NCI-H128 (cell line): ENCODE data around the gene ERC2.
A peak's percentile ranks its signal among the peaks of the same experiment; 100 is the strongest.
"Not testable (repeated sequence)": the region's sequence is repeated elsewhere in the genome, so short reads cannot be mapped to it uniquely, and the experiment has no call there.

Experiments used
- DNase-seq: peaks from one replicate; lab custom pipeline; 2025; ENCODE audit not compliant: unreplicated experiment; lab: John Stamatoyannopoulos, UW

ERC2 gene

DNA sequence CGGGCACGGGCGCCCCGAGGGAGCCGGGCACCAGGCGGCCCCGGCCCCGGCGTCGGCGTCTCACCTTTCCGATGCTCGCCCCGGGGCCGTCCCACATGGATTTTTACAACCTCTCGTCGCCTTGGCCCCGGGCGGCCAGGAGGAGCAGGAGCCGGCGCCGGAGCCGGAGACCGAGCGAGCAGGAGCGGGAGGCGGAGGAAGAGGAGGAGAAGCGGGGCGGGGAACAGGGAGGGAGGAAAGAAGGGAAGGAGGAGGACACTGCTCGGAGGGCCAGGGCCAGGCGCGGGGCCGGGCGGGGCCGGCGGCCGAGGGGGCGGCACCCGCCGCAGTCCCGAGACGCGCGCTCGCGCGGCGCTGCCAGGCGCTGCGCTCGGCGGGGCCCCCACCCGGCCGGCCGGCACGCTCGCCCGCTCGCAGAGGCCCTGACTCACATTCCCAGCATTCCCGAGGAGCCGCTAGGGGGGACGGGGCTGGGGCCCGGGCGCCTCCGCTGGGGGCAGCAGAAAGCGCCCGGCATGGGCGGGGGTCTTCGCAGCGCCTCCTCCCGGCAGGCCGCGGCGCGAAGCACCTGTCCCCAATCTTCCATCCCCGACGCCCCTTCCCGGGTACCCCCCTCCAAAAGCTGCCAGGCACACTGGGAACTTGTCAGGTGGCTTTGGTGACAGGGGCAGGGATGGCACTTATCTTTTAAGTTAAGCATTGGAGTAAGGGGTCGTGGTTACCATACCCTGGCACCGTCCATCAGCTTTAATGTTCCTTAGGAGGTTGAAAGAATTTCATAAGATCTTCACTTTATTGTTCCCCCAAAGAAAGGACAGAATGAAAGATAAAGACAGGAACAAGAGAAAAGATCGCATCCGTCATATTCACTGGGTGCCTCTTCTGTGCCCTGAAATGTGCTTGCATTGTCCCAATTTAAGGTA is at the start of gene ERC2:
ERC2 (minus strand) TSS at position 284 of the 923 bp plus-strand sequence.
- DNase-seq: no peak

- no peak for DNase-seq
Measured at GRCh38 chr3:56502738-56503137, 34.5 kb upstream of the ERC2 start.

DNA sequence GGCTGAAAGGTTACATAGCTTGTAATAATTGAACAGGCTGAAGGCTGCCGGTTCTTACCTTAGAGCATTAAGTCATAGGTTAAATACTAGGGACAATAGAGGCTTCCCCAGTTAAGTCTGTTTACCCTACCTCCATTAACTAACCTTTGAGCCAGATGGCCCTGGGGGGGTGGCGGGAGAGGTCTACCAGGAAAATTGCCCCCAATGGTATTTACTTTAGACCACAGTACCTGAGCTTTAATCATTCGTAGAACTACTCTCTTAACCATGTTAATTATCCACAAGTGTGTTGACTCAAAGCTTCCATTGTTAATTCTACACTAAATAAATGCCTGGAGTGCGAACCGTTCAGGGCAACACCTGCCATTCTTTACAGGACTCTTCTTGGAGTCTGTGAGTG is 28.1 kb upstream of the ERC2 start:
- DNase-seq: not testable (repeated sequence)

DNA sequence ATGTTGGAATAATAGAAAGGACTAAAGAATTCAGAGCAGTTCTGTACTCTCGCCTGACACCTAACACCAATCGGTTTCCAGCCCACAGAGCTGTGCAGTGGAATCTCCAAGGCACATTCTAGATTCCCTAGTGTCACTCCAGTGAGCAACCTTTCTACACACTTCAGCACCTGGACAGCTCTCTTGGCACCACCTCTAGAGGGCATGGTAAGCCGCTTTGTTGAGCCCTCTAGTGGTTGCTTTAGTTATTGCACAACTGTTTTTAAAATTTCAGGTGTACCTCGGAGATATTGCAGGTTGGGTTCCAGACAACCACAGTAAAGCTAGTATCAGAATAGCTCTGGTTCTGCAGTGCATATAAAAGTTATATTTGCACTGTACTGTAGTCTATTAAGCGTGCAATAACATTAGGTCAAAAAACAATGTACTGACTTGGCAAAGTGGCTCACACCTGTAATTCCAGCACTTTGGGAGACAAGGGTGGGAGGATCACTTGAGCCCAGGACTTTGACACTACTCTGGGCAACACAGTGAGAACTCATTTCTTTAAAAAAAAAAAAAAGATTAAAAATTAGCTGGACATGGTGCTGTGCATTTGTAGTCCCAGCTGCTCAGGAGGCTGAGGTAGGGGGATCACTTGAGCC is 26.5 kb upstream of the ERC2 start:
- peak; percentile 11 for DNase-seq

DNA sequence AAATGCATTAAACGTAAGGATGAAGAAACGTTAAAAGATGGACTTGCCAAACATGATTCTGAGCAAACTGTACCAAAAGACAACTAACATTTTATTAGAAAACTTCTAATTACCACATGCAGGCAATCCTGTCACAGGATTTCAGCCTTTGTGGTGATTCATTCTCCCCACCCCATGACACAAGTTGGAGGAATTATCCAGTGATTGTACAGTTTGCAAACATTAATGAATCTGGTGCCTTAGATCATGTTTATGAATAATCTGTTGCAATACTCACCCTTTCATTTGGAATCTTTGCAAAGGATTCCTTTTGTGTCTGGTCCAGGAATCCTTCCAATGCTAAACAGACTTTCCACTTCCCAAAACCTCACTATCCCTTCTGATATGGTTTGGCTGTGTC is 23.3 kb upstream of the ERC2 start:
- no peak for DNase-seq

GRCh38 chr3:56488812-56489600 is 20.7 kb upstream of the ERC2 start:
- no peak for DNase-seq

GRCh38 chr3:56484525-56485032 is 16.3 kb upstream of the ERC2 start:
- no peak for DNase-seq

DNA sequence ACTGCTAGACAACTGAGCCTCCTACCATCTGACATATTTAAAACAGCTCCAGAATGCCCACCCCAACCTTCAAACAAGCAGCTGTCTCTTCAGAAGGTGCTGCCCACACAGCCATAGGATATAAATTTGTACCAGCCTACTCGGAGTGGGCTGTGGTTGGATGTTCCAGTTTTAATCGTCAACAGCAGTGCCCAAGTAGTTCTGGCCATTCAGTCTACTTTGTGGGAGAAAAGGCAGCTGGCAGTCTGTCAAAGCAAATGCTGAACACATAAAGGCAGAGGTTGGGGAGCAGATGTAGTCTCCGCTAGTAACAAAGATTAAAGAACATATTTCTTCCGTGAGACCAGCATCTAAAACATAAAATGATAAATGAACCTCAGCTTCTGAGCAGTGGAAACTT is 15.9 kb upstream of the ERC2 start:
- no peak for DNase-seq

DNA sequence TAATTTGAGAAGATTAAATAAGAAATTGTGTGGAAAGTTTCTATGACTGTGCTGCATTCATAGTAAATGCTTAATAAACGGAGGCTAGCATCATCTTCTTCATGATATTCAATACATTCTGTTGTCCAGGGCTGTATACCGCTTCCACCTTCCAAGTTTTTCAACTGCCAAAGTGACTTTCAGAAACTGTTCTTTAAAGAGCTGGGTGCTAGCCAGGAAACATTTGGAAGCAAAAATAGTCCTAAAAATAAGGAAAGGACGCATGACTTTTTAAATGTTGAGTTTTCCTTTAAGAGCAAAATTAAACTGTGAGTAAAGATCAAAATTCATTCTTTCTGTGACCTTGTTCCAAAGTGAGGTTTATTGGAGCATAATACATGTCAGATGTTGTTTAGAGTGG is 9.4 kb upstream of the ERC2 start:
- DNase-seq: no peak

GRCh38 chr3:56476771-56477170 is 8.5 kb upstream of the ERC2 start:
- no peak for DNase-seq

DNA sequence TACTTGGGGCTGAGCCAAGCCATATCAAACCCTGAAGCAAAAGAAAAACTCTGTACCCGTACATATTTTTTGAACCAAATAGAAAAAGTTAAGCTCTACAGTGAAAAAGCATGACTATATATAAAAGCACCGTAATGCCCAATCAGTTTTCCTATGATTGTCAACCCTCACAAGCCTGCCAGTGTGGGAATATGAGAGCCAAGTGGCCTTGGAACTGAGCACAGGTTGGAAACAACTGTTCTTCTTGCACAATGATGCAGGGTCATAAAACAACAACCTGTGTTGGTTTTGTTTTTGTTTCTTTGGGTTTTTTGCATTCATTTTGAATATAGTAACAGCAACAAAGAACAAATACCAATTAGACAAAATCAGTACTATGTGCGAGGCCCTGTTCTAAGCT is 3.5 kb upstream of the ERC2 start:
- no peak for DNase-seq

DNA sequence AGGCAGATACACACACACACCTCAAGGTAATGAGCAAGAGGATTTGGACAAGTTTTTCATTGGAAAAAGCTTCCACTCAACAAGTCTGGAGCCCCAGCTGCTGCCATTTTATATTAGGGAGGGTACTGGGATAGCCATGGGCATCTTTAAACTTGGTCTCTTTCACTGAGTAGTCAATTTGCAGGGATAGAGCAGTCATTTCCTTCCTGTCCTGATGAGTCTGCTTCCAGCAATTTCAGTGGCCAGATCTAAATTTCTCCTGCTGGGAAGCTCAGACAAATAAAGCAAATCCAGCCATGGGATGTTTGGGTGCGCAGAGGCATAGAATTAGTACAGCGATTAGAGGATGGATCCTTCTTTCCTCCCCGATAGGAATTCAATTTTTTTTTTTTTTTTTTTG is 874 bp upstream of the ERC2 start:
- DNase-seq: no peak

DNA sequence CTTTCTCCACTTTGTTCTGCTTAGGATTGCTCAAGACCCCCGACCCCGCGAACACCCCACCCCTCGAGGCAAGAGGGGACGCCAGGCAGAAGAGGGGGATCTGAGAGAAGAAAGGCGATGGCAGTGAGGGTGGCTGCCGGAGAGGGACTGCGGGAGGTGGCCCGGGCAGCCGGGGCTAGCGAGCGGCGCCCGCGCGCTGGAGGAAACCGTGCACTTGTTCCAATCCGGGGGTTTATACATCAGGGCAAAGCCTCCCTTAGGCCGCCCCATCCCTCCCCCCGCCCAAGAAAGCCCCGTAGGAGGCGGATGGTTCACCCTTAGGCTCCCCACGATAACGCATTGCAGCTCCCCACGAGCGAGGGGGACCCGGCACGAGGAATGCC is 475 bp downstream of the ERC2 start:
- DNase-seq: no peak

- DNase-seq: peak; percentile 77
Measured at GRCh38 chr3:56467108-56467507, 1.2 kb downstream of the ERC2 start.

- no peak for DNase-seq
Measured at GRCh38 chr3:56459719-56460118, 8.5 kb downstream of the ERC2 start.

DNA sequence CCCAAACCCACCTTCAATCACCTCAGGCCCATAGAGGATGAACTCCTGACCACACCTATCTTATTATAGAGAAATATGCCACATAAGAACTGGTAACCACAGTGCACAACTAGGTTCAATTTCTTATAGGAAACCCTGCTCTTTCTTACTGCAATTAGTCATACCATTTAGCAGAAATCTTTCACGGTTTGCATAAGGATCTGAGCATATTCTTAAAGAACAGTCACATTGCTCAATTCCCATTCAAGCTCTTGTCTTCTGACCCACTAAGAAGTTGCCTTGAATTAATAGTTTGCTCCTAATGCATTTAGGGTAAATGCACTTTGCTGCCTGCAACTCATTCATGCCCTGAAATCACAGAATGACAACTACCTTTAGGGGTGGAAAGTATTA is 9.2 kb downstream of the ERC2 start:
- no peak for DNase-seq

DNA sequence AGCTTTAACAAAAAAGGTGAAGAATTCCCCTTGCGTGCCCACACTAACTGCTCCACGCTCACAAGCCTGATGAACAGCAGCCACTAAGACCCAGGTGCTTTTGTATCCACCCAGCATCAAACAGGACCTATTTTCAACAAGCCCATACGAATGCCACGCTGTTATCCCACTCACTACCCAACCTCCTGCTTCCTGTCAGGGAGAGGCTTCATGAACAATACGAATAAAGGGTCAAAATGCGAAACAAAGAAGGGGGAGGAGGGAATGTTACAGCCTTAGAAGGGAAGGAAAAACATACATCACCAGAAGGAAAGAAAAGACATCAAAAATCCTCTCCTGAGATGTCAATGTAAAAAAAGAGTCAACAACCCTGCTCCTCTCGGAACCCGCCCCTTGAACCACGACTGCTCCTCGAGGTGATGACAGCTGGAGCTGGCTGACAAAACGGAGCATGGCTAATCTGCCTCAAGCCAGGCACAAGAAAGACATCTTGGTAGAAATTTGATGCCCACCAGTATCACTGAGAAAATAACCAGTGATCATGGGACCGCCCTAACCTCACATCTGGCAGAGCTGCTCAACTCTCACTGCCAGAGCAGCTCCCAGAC is 9.7 kb downstream of the ERC2 start:
- DNase-seq: no peak

GRCh38 chr3:56456117-56456516 is 12.2 kb downstream of the ERC2 start:
- no peak for DNase-seq

DNA sequence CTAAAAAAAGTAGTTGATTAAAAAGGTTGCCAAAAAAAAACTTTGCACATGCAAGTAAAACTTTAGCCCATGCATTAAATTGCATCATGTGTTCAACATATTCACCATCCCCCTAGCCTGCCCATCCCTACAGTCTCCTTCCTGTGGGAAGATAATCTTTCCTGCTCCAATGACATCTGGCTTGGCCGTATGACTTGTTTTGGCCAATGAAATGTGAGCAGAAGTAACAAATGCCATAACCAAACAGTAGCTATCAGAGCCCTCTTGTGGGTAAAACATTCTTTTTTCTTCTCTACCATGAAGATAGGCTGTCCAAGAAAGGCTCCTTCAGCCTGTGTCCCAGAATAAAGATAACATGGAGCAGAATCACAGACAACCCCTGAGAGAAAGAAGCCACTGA is 15.3 kb downstream of the ERC2 start:
- no peak for DNase-seq

DNA sequence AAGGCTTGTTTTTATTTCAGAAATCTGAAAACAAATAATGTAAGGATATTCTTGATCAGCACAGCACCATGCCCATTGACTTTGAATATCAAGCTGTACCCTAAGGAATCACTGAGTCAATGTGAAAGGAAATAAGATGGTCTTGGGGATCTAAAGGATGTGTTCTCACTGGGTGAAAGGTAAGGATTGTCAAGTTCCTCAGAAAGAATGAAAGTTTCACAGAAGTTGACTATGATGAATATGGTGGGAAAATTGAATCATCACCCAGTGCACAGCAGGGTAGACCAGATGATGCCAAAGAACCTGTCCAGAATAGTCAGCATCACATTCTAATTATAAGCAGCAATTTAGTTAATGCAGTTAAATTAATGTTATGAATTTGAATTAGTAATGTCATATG is 16.2 kb downstream of the ERC2 start:
- no peak for DNase-seq

DNA sequence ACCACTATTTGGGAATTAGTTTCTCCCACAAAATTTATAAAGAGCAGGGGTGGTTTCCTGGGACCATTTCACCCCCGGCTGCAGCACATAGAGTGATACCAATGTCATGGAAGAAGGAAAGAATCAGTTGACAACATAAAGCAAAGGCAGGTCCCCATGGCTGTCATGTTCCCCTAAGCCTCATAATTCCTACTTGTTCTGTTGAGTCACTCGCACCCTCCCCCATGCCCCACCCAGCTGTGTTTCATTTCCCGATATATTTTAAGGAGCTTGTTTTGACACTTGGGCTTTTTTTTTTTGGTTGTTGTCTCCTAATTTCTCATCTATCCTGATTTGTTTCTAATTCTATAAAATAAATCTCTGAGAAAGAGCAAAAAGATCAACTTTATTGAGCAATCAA is 24.9 kb downstream of the ERC2 start:
- no peak for DNase-seq
